MG63 (cell line): Measurements from ENCODE around the gene ABHD16A. TPM values are rescaled to one million over a fixed set of nuclear protein-coding genes. Genes with fewer than 3 reads are reported as not detected.

ENCODE experiments used
- DNase-seq: peaks from one replicate; pipeline ENCODE4 v3.0.0-alpha.2; 2020
- H3K27me3 ChIP-seq: fragments of 250-450 bp; sonication (Bioruptor Pico); 2 replicates; pipeline ENCODE4 v1.5.1; 2020; ENCODE audit warnings: mild to moderate bottlenecking, moderate library complexity
- H3K36me3 ChIP-seq: fragments of 250-450 bp; sonication (Bioruptor Pico); 2 replicates; pipeline ENCODE4 v1.5.1; 2020; ENCODE audit warnings: mild to moderate bottlenecking, moderate library complexity
- H3K4me3 ChIP-seq: fragments of 250-450 bp; sonication (Bioruptor Pico); 2 replicates; pipeline ENCODE4 v1.5.1; 2020; ENCODE audit warnings: mild to moderate bottlenecking, moderate library complexity
- H3K9me3 ChIP-seq: fragments of 250-450 bp; sonication (Bioruptor Pico); 2 replicates; pipeline ENCODE4 v1.5.1; 2020; ENCODE audit warnings: mild to moderate bottlenecking, moderate library complexity
- total RNA-seq: library from RNA; depleted of rRNA; stranded (reverse); fragments of >200 nt; shearing (Covaris generic); gene quantifications from 2 replicates; pipeline ENCODE4 v1.2.3, GENCODE V29; 2014; ENCODE audit warnings: low replicate concordance; rRNA removed

Gene ABHD16A
- total RNA-seq: 19.4 and 43.4 TPM in 2 replicates

- Histone ChIP-seq H3K9me3 (no peaks in the 10 kb centered on the region), H3K27me3 (no peaks in the 10 kb centered on the region), H3K36me3 (no peaks in the 10 kb centered on the region), H3K4me3 (peak within 1 kb of the TSS; percentile 91)
- peak; percentile 96 for DNase-seq
These were observed at the start of gene ABHD16A for GRCh38 chr6:31702819-31703716. Gene ABHD16A, minus strand, starts transcription at chr6:31703324. Its CDS starts 43 bp downstream, at chr6:31703281.

GRCh38 chr6:31752739-31753319, 49.7 kb upstream of the ABHD16A start:
- peaks cover 2% of the 10 kb centered on the region; the same call in 1 of the 2 replicates for H3K36me3 ChIP-seq
- no peaks in the 10 kb centered on the region for H3K9me3 ChIP-seq
- no peak overlapping the region for H3K4me3 ChIP-seq
- DNase-seq: peak; percentile 51
- H3K27me3 ChIP-seq: no peaks in the 10 kb centered on the region

DNA sequence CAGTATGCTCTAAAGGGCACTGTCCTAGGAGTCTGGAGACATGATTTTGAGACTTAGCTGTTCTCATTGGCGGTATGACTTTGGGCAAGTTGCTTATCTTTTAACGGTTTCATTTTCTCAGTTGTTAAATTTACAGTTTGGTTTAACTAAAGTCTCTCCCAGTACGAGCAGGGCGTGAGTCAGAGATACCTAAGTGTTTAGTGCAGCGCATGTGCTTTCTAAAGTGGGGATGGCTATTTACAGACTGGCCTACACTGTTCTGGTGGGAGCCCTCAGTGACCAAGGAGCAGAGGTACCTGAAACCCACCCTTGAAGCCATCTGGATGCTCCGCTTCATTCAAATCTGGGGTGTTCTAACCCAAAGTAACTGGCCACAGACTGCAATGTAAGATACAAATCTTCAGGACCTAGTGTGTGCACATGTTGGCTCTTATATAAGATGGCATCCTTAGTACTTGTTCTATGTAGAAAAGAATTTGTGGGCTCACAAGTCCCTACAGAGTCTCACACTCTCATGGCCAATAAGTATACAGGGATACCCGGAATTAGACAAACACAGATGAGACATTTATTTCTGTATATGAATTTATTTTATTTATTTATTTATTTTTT, 47.4 kb upstream of the ABHD16A start:
- no peaks in the 10 kb centered on the region for H3K9me3 ChIP-seq

GRCh38 chr6:31749301-31750036, 46.3 kb upstream of the ABHD16A start:
- Histone ChIP-seq H3K27me3 (no peaks in the 10 kb centered on the region), H3K36me3 (peaks cover 8% of the 10 kb centered on the region; the same call in 1 of the 2 replicates), H3K9me3 (no peaks in the 10 kb centered on the region), H3K4me3 (no peak overlapping the region)
- DNase-seq: no peak

More for the DNA sequence above, 47.4 kb upstream of the ABHD16A start:
- no peaks in the 10 kb centered on the region for H3K27me3 ChIP-seq
- no peak overlapping the region for H3K4me3 ChIP-seq
- DNase-seq: no peak
- H3K36me3 ChIP-seq: peaks cover 8% of the 10 kb centered on the region; the same call in 1 of the 2 replicates

DNA sequence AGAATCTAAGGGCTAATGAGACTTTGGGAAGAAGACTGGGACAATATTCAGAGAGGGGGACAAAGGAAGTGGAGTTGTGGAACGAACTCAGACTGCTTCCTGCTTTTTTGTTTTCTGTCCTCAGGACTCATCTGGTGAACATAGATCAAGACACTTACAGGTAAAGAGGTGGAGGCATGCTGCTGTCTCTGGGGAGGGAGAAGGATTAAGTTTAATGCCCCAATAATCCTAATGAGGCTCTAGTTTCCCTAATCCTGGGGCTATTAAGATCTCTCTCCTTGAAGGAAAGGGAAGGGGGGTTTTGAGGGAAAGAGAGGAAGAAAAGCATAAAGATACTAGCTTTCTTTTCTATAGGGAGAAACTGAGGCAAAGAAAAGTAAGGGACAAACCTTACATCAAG, 41.3 kb upstream of the ABHD16A start:
- H3K27me3 ChIP-seq: no peaks in the 10 kb centered on the region

GRCh38 chr6:31742894-31743293, 39.8 kb upstream of the ABHD16A start:
- Histone ChIP-seq H3K9me3 (no peaks in the 10 kb centered on the region), H3K4me3 (no peak overlapping the region), H3K36me3 (peaks cover 29% of the 10 kb centered on the region), H3K27me3 (no peaks in the 10 kb centered on the region)
- DNase-seq: no peak

More for the DNA sequence above, 41.3 kb upstream of the ABHD16A start:
- DNase-seq: no peak
- H3K4me3 ChIP-seq: no peak overlapping the region
- H3K9me3 ChIP-seq: no peaks in the 10 kb centered on the region
- H3K36me3 ChIP-seq: peaks cover 31% of the 10 kb centered on the region

DNA sequence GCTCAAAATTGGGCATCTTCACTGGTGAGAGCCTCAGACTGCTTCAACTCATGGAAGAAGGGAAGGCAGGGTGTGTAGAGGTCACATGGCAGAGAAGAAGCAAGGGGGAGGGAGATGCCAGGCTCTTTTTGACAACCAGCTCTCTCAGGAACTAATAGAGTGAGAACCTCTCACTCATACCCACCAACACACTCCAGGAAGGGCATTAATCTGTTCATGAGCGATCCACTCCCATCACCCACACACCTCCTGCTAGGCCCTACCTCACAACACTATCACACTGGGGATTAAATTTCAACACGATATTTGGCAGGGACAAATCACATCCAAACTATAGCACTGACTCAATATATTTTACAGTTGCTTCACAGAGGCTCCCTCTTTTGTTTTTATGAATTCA, 38.7 kb upstream of the ABHD16A start:
- no peak for DNase-seq

GRCh38 chr6:31740397-31741223, 37.5 kb upstream of the ABHD16A start:
- no peaks in the 10 kb centered on the region for H3K9me3 ChIP-seq
- no peaks in the 10 kb centered on the region for H3K27me3 ChIP-seq
- no peak for DNase-seq
- peak overlapping the region; percentile 69 for H3K4me3 ChIP-seq
- H3K36me3 ChIP-seq: peaks cover 23% of the 10 kb centered on the region

More for the DNA sequence above, 38.7 kb upstream of the ABHD16A start:
- peaks cover 28% of the 10 kb centered on the region for H3K36me3 ChIP-seq
- H3K27me3 ChIP-seq: no peaks in the 10 kb centered on the region
- no peak overlapping the region for H3K4me3 ChIP-seq
- no peaks in the 10 kb centered on the region for H3K9me3 ChIP-seq

GRCh38 chr6:31739639-31740396, 36.7 kb upstream of the ABHD16A start, which contains the start of gene MSH5:
Gene MSH5, plus strand, starts transcription at chr6:31740005. Its CDS starts 462 bp downstream, at chr6:31740467.
- DNase-seq: peak; percentile 96
- H3K36me3 ChIP-seq: peaks cover 27% of the 10 kb centered on the region
- H3K4me3 ChIP-seq: peak within 1 kb of the TSS; percentile 69
- H3K27me3 ChIP-seq: no peaks in the 10 kb centered on the region
- no peaks in the 10 kb centered on the region for H3K9me3 ChIP-seq

GRCh38 chr6:31737991-31738979, 35.2 kb upstream of the ABHD16A start:
- no peak for DNase-seq
- Histone ChIP-seq H3K36me3 (peaks cover 40% of the 10 kb centered on the region), H3K4me3 (no peak overlapping the region), H3K27me3 (no peaks in the 10 kb centered on the region), H3K9me3 (no peaks in the 10 kb centered on the region)

- no peak for DNase-seq
- H3K27me3 ChIP-seq: no peaks in the 10 kb centered on the region
- H3K36me3 ChIP-seq: peaks cover 38% of the 10 kb centered on the region
- H3K9me3 ChIP-seq: no peaks in the 10 kb centered on the region
- no peak overlapping the region for H3K4me3 ChIP-seq
These were observed 34.3 kb upstream of the ABHD16A start for GRCh38 chr6:31737315-31737990.

GRCh38 chr6:31736768-31737314, 33.7 kb upstream of the ABHD16A start:
- Histone ChIP-seq H3K27me3 (no peaks in the 10 kb centered on the region), H3K9me3 (no peaks in the 10 kb centered on the region), H3K4me3 (peak overlapping the region; percentile 82), H3K36me3 (peaks cover 38% of the 10 kb centered on the region)
- no peak for DNase-seq

- DNase-seq: peak; percentile 88
- peak within 1 kb of the TSS; percentile 82 for H3K4me3 ChIP-seq
- H3K27me3 ChIP-seq: no peaks in the 10 kb centered on the region
- H3K9me3 ChIP-seq: no peaks in the 10 kb centered on the region
- H3K36me3 ChIP-seq: peaks cover 38% of the 10 kb centered on the region
These were observed 33.1 kb upstream of the ABHD16A start, which contains the start of gene CLIC1 for GRCh38 chr6:31736021-31736767. Gene CLIC1, minus strand, starts transcription at chr6:31736530. Its CDS starts 230 bp downstream, at chr6:31736300.
